GM23338 (cell line): ENCODE results near the gene INO80E. TPM values are rescaled to one million over a fixed set of nuclear protein-coding genes. Genes with fewer than 3 reads are reported as not detected.

Experiments used
- ATAC-seq: fragments of 200-7000 bp; cut with Tn5 transposase; 3 replicates; pipeline ENCODE4 v1.9.1; 2020
- DNase-seq: peaks from one replicate; pipeline ENCODE4 v3.0.0-alpha.2; 2015; ENCODE audit warnings: low spot score
- H2AFZ ChIP-seq: fragments of 200-600 bp; sonication (generic); 2 replicates; pipeline ENCODE4 v1.8.0; 2016; ENCODE audit warnings: antibody characterized with exemption, mild to moderate bottlenecking, moderate library complexity
- H3F3A ChIP-seq: fragments of 200-600 bp; sonication (generic); replicated peaks from 2 replicates; pipeline ENCODE4 v1.8.0; 2017; ENCODE audit warnings: antibody characterized with exemption, mixed run types, low read depth
- H3K27ac ChIP-seq: fragments of 200-600 bp; sonication (generic); 2 replicates; pipeline ENCODE4 v1.6.1; 2016; ENCODE audit warnings: low read depth
- H3K27me3 ChIP-seq: fragments of 200-600 bp; sonication (generic); 2 replicates; pipeline ENCODE4 v1.8.0; 2016; ENCODE audit warnings: mild to moderate bottlenecking, mixed run types, moderate library complexity; ENCODE audit not compliant: insufficient read depth
- H3K36me3 ChIP-seq: fragments of 200-600 bp; sonication (generic); 2 replicates; pipeline ENCODE4 v1.8.0; 2016; ENCODE audit warnings: mild to moderate bottlenecking; ENCODE audit not compliant: insufficient read depth
- H3K4me1 ChIP-seq: fragments of 200-600 bp; sonication (generic); 2 replicates; pipeline ENCODE4 v1.8.0; 2016; ENCODE audit warnings: mild to moderate bottlenecking, moderate library complexity; ENCODE audit not compliant: insufficient read depth
- H3K4me2 ChIP-seq: fragments of 200-600 bp; sonication (generic); 2 replicates; pipeline ENCODE4 v1.7.1; 2017; ENCODE audit warnings: mixed run types
- H3K4me3 ChIP-seq: fragments of 200-600 bp; sonication (generic); 2 replicates; pipeline ENCODE4 v1.6.1; 2016; ENCODE audit warnings: mixed run types
- H3K79me2 ChIP-seq: fragments of 200-600 bp; sonication (generic); replicated peaks from 2 replicates; pipeline ENCODE4 v1.8.0; 2017; ENCODE audit warnings: mild to moderate bottlenecking; ENCODE audit not compliant: insufficient read depth
- H3K9me2 ChIP-seq: fragments of 200-600 bp; sonication (generic); 2 replicates; pipeline ENCODE4 v1.8.0; 2017; ENCODE audit not compliant: insufficient read depth
- H4K20me1 ChIP-seq: fragments of 200-600 bp; sonication (generic); replicated peaks from 2 replicates; pipeline ENCODE4 v1.8.0; 2017; ENCODE audit warnings: mild to moderate bottlenecking; ENCODE audit not compliant: insufficient read depth
- H3K27ac Mint-ChIP-seq: 2 replicates; pipeline ENCODE4 v1.8.0; 2020; ENCODE audit warnings: inconsistent platforms, mild to moderate bottlenecking, moderate library complexity, mixed read lengths
- H3K27me3 Mint-ChIP-seq: 3 replicates; pipeline ENCODE4 v1.8.0; 2022; ENCODE audit warnings: low read depth, mild to moderate bottlenecking, moderate library complexity, mixed read lengths, inconsistent platforms; ENCODE audit not compliant: insufficient read depth, poor library complexity
- H3K36me3 Mint-ChIP-seq: 3 replicates; pipeline ENCODE4 v1.8.0; 2021; ENCODE audit warnings: low read depth, mild to moderate bottlenecking, inconsistent platforms, moderate library complexity, mixed read lengths
- H3K4me1 Mint-ChIP-seq: 3 replicates; pipeline ENCODE4 v1.8.0; 2020; ENCODE audit warnings: mild to moderate bottlenecking, inconsistent platforms, mixed read lengths
- H3K4me3 Mint-ChIP-seq: 3 replicates; pipeline ENCODE4 v1.8.0; 2021; ENCODE audit warnings: moderate library complexity, mild to moderate bottlenecking, inconsistent platforms, mixed read lengths
- H3K9me3 Mint-ChIP-seq: 3 replicates; pipeline ENCODE4 v1.8.0; 2020; ENCODE audit warnings: moderate library complexity, mild to moderate bottlenecking, inconsistent platforms, mixed read lengths
- CREB1 ChIP-seq: fragments of 250-450 bp; sonication (Bioruptor Pico); IDR thresholded peaks from 2 replicates; pipeline ENCODE4 v1.5.0; 2020; ENCODE audit warnings: low read depth, mild to moderate bottlenecking, moderate library complexity
- CTCF ChIP-seq, 2 experiments: fragments of 200-600 bp in 1 of 2; sonication (generic) in 1 of 2; conservative IDR thresholded peaks; 2 replicates each; pipeline versions ENCODE4 v1.5.1 to v1.6.1; 2016 to 2017; ENCODE audit warnings: antibody characterized with exemption in 2 of 2, low read depth in 2 of 2, mild to moderate bottlenecking in 2 of 2, moderate library complexity in 1 of 2
- ETS1 ChIP-seq: IDR thresholded peaks from 2 replicates; pipeline ENCODE4 v1.6.1; 2016; ENCODE audit warnings: antibody characterized with exemption
- EZH2 ChIP-seq: fragments of 200-600 bp; sonication (generic); IDR thresholded peaks from one replicate; pipeline ENCODE4 v1.8.0; 2017; ENCODE audit warnings: antibody characterized with exemption, mild to moderate bottlenecking, low read depth; ENCODE audit not compliant: unreplicated experiment
- EZH2phosphoT487 ChIP-seq: fragments of 200-600 bp; sonication (generic); IDR thresholded peaks from one replicate; pipeline ENCODE4 v1.8.1; 2018; ENCODE audit warnings: antibody characterized with exemption; ENCODE audit not compliant: unreplicated experiment
- JUNB ChIP-seq: IDR thresholded peaks from one replicate; pipeline ENCODE4 v1.6.1; 2016; ENCODE audit warnings: antibody characterized with exemption; ENCODE audit not compliant: unreplicated experiment
- NANOG ChIP-seq: IDR thresholded peaks from 2 replicates; pipeline ENCODE4 v1.6.1; 2016; ENCODE audit warnings: antibody characterized with exemption, borderline replicate concordance
- POLR2AphosphoS5 ChIP-seq: IDR thresholded peaks from 2 replicates; pipeline ENCODE4 v1.6.1; 2016; ENCODE audit warnings: antibody characterized with exemption, low read depth
- REST ChIP-seq: IDR thresholded peaks from one replicate; pipeline ENCODE4 v1.6.1; 2018; ENCODE audit warnings: antibody characterized with exemption; ENCODE audit not compliant: unreplicated experiment
- STAT1 ChIP-seq: IDR thresholded peaks from one replicate; pipeline ENCODE4 v1.6.1; 2016; ENCODE audit warnings: antibody characterized with exemption; ENCODE audit not compliant: unreplicated experiment
- ZNF114 ChIP-seq: fragments of 250-450 bp; sonication (Bioruptor Pico); IDR thresholded peaks from 2 replicates; pipeline ENCODE4 v1.5.0; 2020; ENCODE audit warnings: mild to moderate bottlenecking, moderate library complexity
- ZNF331 ChIP-seq: fragments of 250-450 bp; sonication (Bioruptor Pico); IDR thresholded peaks from 2 replicates; pipeline ENCODE4 v1.5.0; 2020; ENCODE audit warnings: low read depth, mild to moderate bottlenecking, moderate library complexity
- ZNF462 ChIP-seq: fragments of 250-450 bp; sonication (Bioruptor Pico); IDR thresholded peaks from 2 replicates; pipeline ENCODE4 v1.5.0; 2020; ENCODE audit warnings: mild to moderate bottlenecking, moderate library complexity
- polyA plus RNA-seq: library from polyadenylated mRNA; unstranded; fragments of >200 nt; fragmentation: Nextera tagmentation; extraction: Ambion mirVana; gene quantifications from 2 replicates; pipeline ENCODE4 v1.2.1, GENCODE V29; 2016
- total RNA-seq: library from RNA; depleted of rRNA; stranded (reverse); fragments of >200 nt; shearing (Covaris generic); gene quantifications from 2 replicates; pipeline ENCODE4 v1.2.3, GENCODE V29; 2014

Gene INO80E
- total and polyA plus RNA-seq, 2 experiments from 2014 or later, result 66.0 to 71.0 TPM

- H3F3A ChIP-seq, result 0 out of 2 replicates have a peak, but pooled peaks cover 3% of the 10 kb centered on the region
- peaks cover 13% of the 10 kb centered on the region for H3K27me3 Mint-ChIP-seq
- H3K27me3 ChIP-seq, result no peaks in the 10 kb centered on the region
- H3K4me1 ChIP-seq, result peaks cover 16% of the 10 kb centered on the region
- no peak overlapping the region for H3K27ac ChIP-seq
- peaks cover 3% of the 10 kb centered on the region; the same call in 2 of the 3 replicates for H3K36me3 Mint-ChIP-seq
- H3K27ac Mint-ChIP-seq, result no peak overlapping the region
- DNase-seq, result no peak
- H3K36me3 ChIP-seq, result no peaks in the 10 kb centered on the region
- H3K4me2 ChIP-seq, result no peak overlapping the region
- no peak for ATAC-seq
- peaks cover 27% of the 10 kb centered on the region for H3K4me1 Mint-ChIP-seq
- H3K9me3 Mint-ChIP-seq, result no peaks in the 10 kb centered on the region; the same call in 2 of the 3 replicates
- TF ChIP-seq ZNF331 (CRISPR knock-in tag), result no peak
- TF ChIP-seq NANOG, result no peak
- no peak for TF ChIP-seq STAT1
- no peak for TF ChIP-seq ZNF114 (CRISPR knock-in tag)
- no peak for TF ChIP-seq CREB1 (CRISPR knock-in tag)
- no peak for TF ChIP-seq EZH2phosphoT487
- no peak for TF ChIP-seq ZNF462 (CRISPR knock-in tag)
- TF ChIP-seq ETS1, result no peak
- no peak for TF ChIP-seq CTCF (conservative IDR thresholded peaks at IDR 0.05; ENCODE audit: low read depth in 2 of 2)
- TF ChIP-seq JUNB, result no peak
- TF ChIP-seq POLR2AphosphoS5, result no peak
- TF ChIP-seq REST, result no peak
- TF ChIP-seq EZH2, result no peak
- H2AFZ ChIP-seq, result no peak overlapping the region
- H3K9me2 ChIP-seq, result no peaks in the 10 kb centered on the region
- no peak overlapping the region for H3K4me3 Mint-ChIP-seq
- no peak overlapping the region for H3K4me3 ChIP-seq
- no peaks in the 10 kb centered on the region for H3K79me2 ChIP-seq
- no peaks in the 10 kb centered on the region; the same call in 1 of the 2 replicates for H4K20me1 ChIP-seq
These were observed 29.5 kb downstream of the INO80E start for GRCh38 chr16:30025574-30025973.
